GM10266 (cell line): ENCODE results near the gene APEH.

Experiments used
- DNase-seq: peaks from one replicate; pipeline ENCODE4 v3.0.0; 2012; ENCODE audit errors: extremely low spot score
- CTCF ChIP-seq: IDR thresholded peaks from 2 replicates; pipeline ENCODE4 v1.5.1; 2012; ENCODE audit warnings: mild to moderate bottlenecking, low read depth; ENCODE audit not compliant: control insufficient read depth, insufficient read depth; ENCODE audit errors: missing control alignments

The APEH gene

DNA sequence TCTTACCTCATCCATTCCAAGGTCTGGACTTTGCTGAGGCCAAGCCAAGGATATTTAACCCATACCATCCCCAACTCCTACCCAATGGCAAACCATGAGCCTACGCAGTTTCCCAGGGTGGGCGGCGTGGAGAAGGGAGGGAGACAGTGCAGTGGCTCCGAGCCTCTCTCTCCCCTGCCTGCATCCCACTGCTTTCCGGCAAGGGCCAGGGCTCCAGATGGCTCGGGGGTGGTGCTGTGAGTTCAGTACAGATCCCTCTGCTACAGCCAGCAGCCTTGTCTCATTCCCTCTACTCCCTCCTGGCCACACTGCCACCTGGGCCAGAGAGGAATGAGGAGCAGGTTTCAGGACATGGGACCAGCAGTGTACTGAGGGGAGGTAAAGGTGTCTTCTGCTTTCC lies 44.3 kb upstream of the APEH start:
- no peak for DNase-seq
- TF ChIP-seq CTCF: no peak

GRCh38 chr3:49630784-49631183 lies 43.4 kb upstream of the APEH start:
- TF ChIP-seq CTCF: no peak

GRCh38 chr3:49634736-49635135 lies 39.4 kb upstream of the APEH start:
- TF ChIP-seq CTCF: no peak
- no peak for DNase-seq

More at GRCh38 chr3:49630784-49631183, 43.4 kb upstream of the APEH start:
- DNase-seq: no peak

DNA sequence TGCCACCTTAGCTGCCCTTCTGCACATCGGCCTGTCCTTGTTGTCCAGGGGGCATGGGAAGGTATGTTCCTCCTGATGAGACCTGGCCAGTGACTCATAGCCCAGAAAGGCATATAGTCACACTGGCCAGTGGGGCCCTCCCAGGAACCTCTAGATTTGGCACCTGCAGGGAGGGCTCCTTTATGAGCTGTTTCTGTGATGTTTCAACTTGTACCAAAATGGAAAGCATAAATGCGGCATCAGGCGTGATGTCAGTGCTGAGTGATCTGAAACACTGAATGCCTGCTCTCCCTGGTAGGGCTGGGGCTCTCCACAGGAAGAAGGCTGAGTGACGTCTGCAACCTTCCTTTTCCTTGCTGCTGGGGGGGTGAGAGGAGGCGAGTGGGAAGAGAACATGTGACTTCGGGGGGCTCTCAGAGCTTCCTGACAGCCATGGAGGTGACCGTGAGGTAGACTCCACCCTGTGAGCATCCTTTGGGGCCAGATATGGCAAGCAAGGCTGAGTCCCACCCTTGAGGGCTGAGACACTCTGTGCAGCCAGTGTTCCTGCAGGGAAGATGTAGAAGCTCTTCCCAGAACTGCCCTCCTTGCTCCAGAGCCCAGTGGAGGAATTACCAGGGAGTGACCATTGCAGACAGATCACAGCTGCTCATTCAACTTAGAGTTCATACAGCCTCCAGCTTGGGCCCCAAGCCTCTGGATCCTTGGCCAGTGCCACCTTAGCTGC lies 37.1 kb upstream of the APEH start:
- TF ChIP-seq CTCF: no peak
- no peak for DNase-seq

DNA sequence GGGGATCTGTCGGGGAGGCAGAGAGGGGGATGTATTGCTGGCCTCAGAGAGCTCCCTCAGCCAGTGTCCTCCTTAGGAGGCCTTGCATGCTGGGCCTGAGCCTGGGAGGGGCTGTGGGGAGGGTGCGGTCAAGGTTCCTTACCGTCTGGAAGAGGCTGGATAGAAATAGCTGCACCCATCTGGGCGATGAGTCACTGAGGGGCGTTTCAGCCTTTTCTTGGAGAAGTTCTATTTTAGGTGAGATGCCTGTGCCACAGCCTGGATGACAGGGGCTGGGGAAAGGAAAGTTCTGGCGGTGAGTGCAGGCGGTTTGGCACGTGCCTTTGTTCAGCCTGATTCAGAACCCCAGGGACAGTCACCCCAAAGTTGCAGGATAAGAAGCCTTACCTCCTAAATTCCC lies 35.7 kb upstream of the APEH start:
- TF ChIP-seq CTCF: no peak
- no peak for DNase-seq

DNA sequence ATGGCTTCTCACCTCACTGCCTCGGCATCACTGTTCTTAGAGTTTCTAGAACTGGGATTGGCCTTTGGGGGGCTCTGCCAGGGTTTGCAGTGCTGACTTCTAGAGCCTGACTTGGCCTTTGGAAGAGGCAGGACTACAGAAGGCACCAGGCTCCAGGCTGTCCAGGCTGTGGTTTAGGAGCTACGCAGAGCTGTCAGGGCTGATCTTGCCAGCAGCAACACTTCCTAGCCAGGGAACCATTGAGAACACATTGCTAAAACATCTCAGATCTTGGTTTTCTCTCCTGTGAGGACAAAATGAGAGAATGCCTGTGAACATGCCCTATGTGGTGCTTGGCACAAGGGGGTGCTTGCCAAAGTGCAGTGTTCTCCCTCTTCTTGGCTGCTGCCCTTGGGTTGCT lies 34.6 kb upstream of the APEH start:
- DNase-seq: no peak
- no peak for TF ChIP-seq CTCF

DNA sequence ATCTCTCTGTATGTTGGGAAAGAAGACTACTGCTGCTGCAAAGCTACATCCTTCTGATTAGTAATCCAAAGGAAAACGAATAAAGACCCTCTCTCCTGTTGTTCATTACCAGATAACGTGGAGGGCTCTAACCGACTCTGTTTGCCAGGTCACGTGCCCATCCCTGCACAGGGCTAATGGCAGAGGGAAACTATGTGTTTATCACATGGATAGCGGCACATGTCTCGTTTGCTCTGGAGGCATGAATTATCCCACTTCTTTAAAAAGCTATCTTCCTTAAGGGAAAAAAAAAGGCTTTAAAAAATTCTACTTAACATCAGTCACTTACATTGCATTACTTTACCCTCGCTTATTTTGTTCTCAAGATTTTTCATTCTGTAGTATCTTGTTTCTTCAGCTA lies 32.9 kb upstream of the APEH start:
- DNase-seq: no peak
- TF ChIP-seq CTCF: no peak
